ENCODE measurements around the gene LRRN1.
"Not testable (repeated sequence)": the region's sequence is repeated elsewhere in the genome, so short reads cannot be mapped to it uniquely, and the experiment has no call there.

Gene LRRN1

GRCh38 chr3:3813013-3813412 lies 13.8 kb downstream of the LRRN1 start:
- DNase-seq (ENCODE audit: low spot score): no peak

GRCh38 chr3:3815206-3815605 lies 16.0 kb downstream of the LRRN1 start:
- no peak for DNase-seq (ENCODE audit: low spot score)

- DNase-seq (ENCODE audit: low spot score): no peak
Measured at GRCh38 chr3:3816034-3816433, 16.8 kb downstream of the LRRN1 start.

GRCh38 chr3:3817865-3818264 lies 18.6 kb downstream of the LRRN1 start:
- DNase-seq (ENCODE audit: low spot score): no peak

- DNase-seq (ENCODE audit: low spot score): no peak
Measured at GRCh38 chr3:3821777-3822176, 22.5 kb downstream of the LRRN1 start.

GRCh38 chr3:3825035-3825434 lies 25.8 kb downstream of the LRRN1 start:
- DNase-seq (ENCODE audit: low spot score): no peak

GRCh38 chr3:3826521-3826920 lies 27.3 kb downstream of the LRRN1 start:
- no peak for DNase-seq (ENCODE audit: low spot score)

- DNase-seq (ENCODE audit: low spot score): no peak
Measured at GRCh38 chr3:3827111-3827510, 27.9 kb downstream of the LRRN1 start.

GRCh38 chr3:3828417-3828816 lies 29.2 kb downstream of the LRRN1 start:
- not testable (repeated sequence) for DNase-seq (ENCODE audit: low spot score)

GRCh38 chr3:3836845-3837244 lies 37.6 kb downstream of the LRRN1 start:
- no peak for DNase-seq (ENCODE audit: low spot score)

- DNase-seq (ENCODE audit: low spot score): no peak
Measured at GRCh38 chr3:3842356-3842755, 43.1 kb downstream of the LRRN1 start.

- no peak for DNase-seq (ENCODE audit: low spot score)
Measured at GRCh38 chr3:3847994-3848922, 49.0 kb downstream of the LRRN1 start.

- no peak for DNase-seq (ENCODE audit: low spot score)
Measured at GRCh38 chr3:3848923-3849275, 49.7 kb downstream of the LRRN1 start.

GRCh38 chr3:3851621-3852323 lies 52.5 kb downstream of the LRRN1 start:
- DNase-seq (ENCODE audit: low spot score): no peak

- no peak for DNase-seq (ENCODE audit: low spot score)
Measured at GRCh38 chr3:3853544-3853943, 54.3 kb downstream of the LRRN1 start.

GRCh38 chr3:3855056-3855455 lies 55.8 kb downstream of the LRRN1 start:
- DNase-seq (ENCODE audit: low spot score): no peak

- no peak for DNase-seq (ENCODE audit: low spot score)
Measured at GRCh38 chr3:3860235-3860634, 61.0 kb downstream of the LRRN1 start.

GRCh38 chr3:3862534-3862933 lies 63.3 kb downstream of the LRRN1 start:
- DNase-seq (ENCODE audit: low spot score): no peak

- DNase-seq (ENCODE audit: low spot score): no peak
Measured at GRCh38 chr3:3875491-3875890, 76.3 kb downstream of the LRRN1 start.

- no peak for DNase-seq (ENCODE audit: low spot score)
Measured at GRCh38 chr3:3881050-3881449, 81.8 kb downstream of the LRRN1 start.

GRCh38 chr3:3887311-3887710 lies 88.1 kb downstream of the LRRN1 start:
- not testable (repeated sequence) for DNase-seq (ENCODE audit: low spot score)

GRCh38 chr3:3893590-3893989 lies 94.4 kb downstream of the LRRN1 start:
- DNase-seq (ENCODE audit: low spot score): no peak

All from AG08395 (cell line).